K562 (cell line): Measurements from ENCODE around the gene TNP1. TPM values are rescaled to one million over a fixed set of nuclear protein-coding genes. Genes with fewer than 3 reads are reported as not detected.

Experiments
- ATAC-seq: fragments of 200-7000 bp; cut with Tn5 transposase; 3 replicates; pipeline ENCODE4 v1.9.1; 2020; ENCODE audit warnings: moderate library complexity
- BruUV-seq: library from RNA; stranded (reverse); fragments of 400-500 nt; replicated peaks from 2 replicates; lab custom pipeline; 2021; lab: Mats Ljungman, UMichigan
- CTCF ChIA-PET: fragments of 300-600 bp; formaldehyde crosslinking; extraction: SDS; loops from one replicate; lab custom pipeline; 2021; ENCODE audit warnings: low intra/inter-chr PET ratio; lab: Yijun Ruan, JAX
- POLR2A ChIA-PET: fragments of 300-600, 350-650 bp; sonication (Branson Sonifier 250); formaldehyde crosslinking; extraction: SDS; loops from one replicate; lab custom pipeline; 2021; ENCODE audit warnings: antibody characterized with exemption, inconsistent platforms; lab: Yijun Ruan, JAX
- DNase-seq, 4 experiments: peaks; one replicate each; pipeline versions ENCODE4 v3.0.0 to v3.0.0-alpha.2; 2011 to 2018; ENCODE audit warnings: low spot score in 3 of 4, mixed read lengths in 3 of 4; ENCODE audit errors: extremely low read depth in 1 of 4
- FAIRE-seq: peaks from 2 replicates; lab custom pipeline; 2011; peaks lifted over from hg19 to GRCh38; lab: Jason Lieb, UNC
- H2AFZ ChIP-seq: 2 replicates; pipeline ENCODE4 v1.6.0; 2011; ENCODE audit warnings: low read depth, low read length, control low read depth, inconsistent platforms
- H3K27ac ChIP-seq: fragments of 200-600 bp; 3 replicates; pipeline ENCODE4 v1.8.0; 2011; ENCODE audit warnings: low read depth, mild to moderate bottlenecking, control low read depth, inconsistent platforms, low read length, moderate library complexity, mixed read lengths; ENCODE audit errors: extremely low read depth
- H3K27me3 ChIP-seq, 2 experiments: fragments of 300-600 bp in 1 of 2; 2 replicates in 1 of 2; 3 replicates in 1 of 2; pipeline versions ENCODE4 v1.6.0 to v1.8.0; 2011; ENCODE audit warnings: inconsistent platforms in 2 of 2, low read length in 2 of 2, mild to moderate bottlenecking in 1 of 2, mixed read lengths in 1 of 2, moderate library complexity in 1 of 2; ENCODE audit not compliant: control insufficient read depth in 2 of 2, insufficient read depth in 2 of 2
- H3K36me3 ChIP-seq: fragments of 300-600 bp; 3 replicates; pipeline ENCODE4 v1.8.0; 2011; ENCODE audit warnings: mild to moderate bottlenecking, low read length, inconsistent platforms; ENCODE audit not compliant: control insufficient read depth, insufficient read depth
- H3K4me1 ChIP-seq, 2 experiments: fragments of 200-600 bp in 1 of 2; replicated peaks in 1 of 2; 2 replicates in 1 of 2; 3 replicates in 1 of 2; pipeline versions ENCODE4 v1.5.1 to v1.8.0; 2011; ENCODE audit warnings: inconsistent platforms in 2 of 2, low read length in 2 of 2, mild to moderate bottlenecking in 1 of 2, mixed read lengths in 1 of 2, moderate library complexity in 1 of 2; ENCODE audit not compliant: control insufficient read depth in 2 of 2, insufficient read depth in 2 of 2
- H3K4me2 ChIP-seq: 2 replicates; pipeline ENCODE4 v1.6.1; 2011; ENCODE audit warnings: low read length, control low read depth, inconsistent platforms, mixed read lengths; ENCODE audit not compliant: insufficient read depth
- H3K4me3 ChIP-seq: fragments of 200-600 bp; sonication (generic), shearing (Covaris generic); 2 replicates; pipeline ENCODE4 v1.5.1; 2016; ENCODE audit warnings: control low read depth, inconsistent platforms
- H3K79me2 ChIP-seq: fragments of 200-600 bp; 3 replicates; pipeline ENCODE4 v1.8.0; 2011; ENCODE audit warnings: low read length, inconsistent platforms; ENCODE audit not compliant: control insufficient read depth, insufficient read depth
- H3K9ac ChIP-seq, 2 experiments: 2 replicates each; pipeline versions ENCODE4 v1.6.0 to v1.6.1; 2011; ENCODE audit warnings: low read depth in 2 of 2, low read length in 2 of 2, control low read depth in 1 of 2, inconsistent platforms in 1 of 2, mild to moderate bottlenecking in 1 of 2, mixed read lengths in 1 of 2; ENCODE audit not compliant: insufficient read depth in 1 of 2
- H3K9me1 ChIP-seq: one replicate; pipeline ENCODE4 v1.6.0; 2011; ENCODE audit warnings: inconsistent platforms, mild to moderate bottlenecking, low read length, moderate library complexity; ENCODE audit not compliant: control insufficient read depth, insufficient read depth
- H3K9me3 ChIP-seq: replicated peaks from 2 replicates; pipeline ENCODE4 v1.5.1; 2011; ENCODE audit warnings: low read depth, low read length, inconsistent platforms; ENCODE audit not compliant: control insufficient read depth, insufficient read depth
- H4K20me1 ChIP-seq: replicated peaks from 2 replicates; pipeline ENCODE4 v1.6.1; 2011; ENCODE audit warnings: low read length, inconsistent platforms, mixed read lengths; ENCODE audit not compliant: control insufficient read depth, insufficient read depth
- CBFA2T2 ChIP-seq: fragments of 450-650 bp; conservative IDR thresholded peaks from 2 replicates; pipeline ENCODE4 v1.6.1; 2017; ENCODE audit warnings: mild to moderate bottlenecking
- KDM1A ChIP-seq, 2 experiments: fragments of 450-650 bp; IDR thresholded peaks; 2 replicates each; pipeline ENCODE4 v1.6.1; 2016; ENCODE audit warnings: mild to moderate bottlenecking in 2 of 2
- MXI1 ChIP-seq: IDR thresholded peaks from 2 replicates; pipeline ENCODE4 v1.6.1; 2011; ENCODE audit warnings: low read depth, mild to moderate bottlenecking, improper control_type of control experiment, low read length
- PHF8 ChIP-seq: fragments of 200-600 bp; sonication (generic); IDR thresholded peaks from 2 replicates; pipeline ENCODE4 v1.6.1; 2012; ENCODE audit warnings: mixed run types, mild to moderate bottlenecking, inconsistent platforms, low read length, moderate library complexity, borderline replicate concordance
- RBM25 ChIP-seq: fragments of 200-400 bp; formaldehyde crosslinking; IDR thresholded peaks from 2 replicates; pipeline ENCODE4 v1.6.1; 2018; ENCODE audit warnings: low read length, low read depth, moderate library complexity; ENCODE audit not compliant: severe bottlenecking
- SLC30A9 ChIP-seq: fragments of 250-450 bp; sonication (Bioruptor Pico); IDR thresholded peaks from 2 replicates; pipeline ENCODE4 v1.8.0; 2022; ENCODE audit warnings: mild to moderate bottlenecking, moderate library complexity
- SNRNP70 ChIP-seq: fragments of 200-400 bp; formaldehyde crosslinking; optimal IDR thresholded peaks from 2 replicates; pipeline ENCODE3; 2017; ENCODE audit warnings: low read depth, low read length
- TAF15 ChIP-seq: fragments of 200-400 bp; formaldehyde crosslinking; IDR thresholded peaks from 2 replicates; pipeline ENCODE4 v1.6.1; 2017; ENCODE audit warnings: mild to moderate bottlenecking, low read depth, low read length, moderate library complexity
- ZNF311 ChIP-seq: fragments of 250-450 bp; sonication (Bioruptor Pico); IDR thresholded peaks from 2 replicates; pipeline ENCODE4 v1.4.0; 2020; ENCODE audit warnings: mild to moderate bottlenecking, moderate library complexity
- ZNF431 ChIP-seq: sonication (generic); formaldehyde crosslinking; IDR thresholded peaks from 2 replicates; pipeline ENCODE4 v1.8.0; 2022; ENCODE audit warnings: mild to moderate bottlenecking, missing genetic modification reagents
- WGBS: fragments of 100-300 bp; shearing (Covaris generic); methylation state at CpG from one replicate; pipeline ENCODE4 v1.1.6; 2016; ENCODE audit warnings: low coverage, mixed read lengths; ENCODE audit not compliant: insufficient coverage; ENCODE audit errors: missing lambda C conversion rate; 5-methylcytosine and 5-hydroxymethylcytosine counted together
- in situ Hi-C: fragments of 300-500 bp; cut with MboI; formaldehyde crosslinking; loops from 4 replicates; pipeline ENCODE4 v1.15.0; 2018; ENCODE audit warnings: inconsistent platforms, mixed read lengths
- intact Hi-C: fragments of 100-400 bp; cut with micrococcal nuclease; formaldehyde crosslinking; loops from 2 replicates; pipeline ENCODE4 v1.14.2; 2022
- polyA plus RNA-seq, 8 experiments: library from polyadenylated mRNA; depleted of rRNA in 4 of 8; stranded (reverse) in 5 of 8; unstranded in 3 of 8; fragments of >200 nt; fragmentation: Nextera tagmentation in 2 of 8; fragmentation: Illumina TruSeq in 1 of 8; extraction: Ambion mirVana in 2 of 8; extraction: Trizol in 1 of 8; gene quantifications; 2 replicates each; pipeline versions ENCODE4 v1.2.1 to v1.2.3, GENCODE V29; 2011 to 2014; ENCODE audit warnings: inconsistent platforms in 1 of 8, missing spikeins in 1 of 8
- total RNA-seq, 7 experiments: library from RNA; depleted of rRNA in 6 of 7; stranded (reverse); fragments of >200 nt in 6 of 7; fragmentation: Illumina TruSeq in 2 of 7; extraction: Trizol in 2 of 7; gene quantifications; 2 replicates each; pipeline versions ENCODE4 v1.2.1 to v1.2.3, GENCODE V29; 2011 to 2021; ENCODE audit warnings: low replicate concordance in 1 of 7
- TF ChIP-seq, protein P1 (sequence below): fragments of 450-650 bp; IDR thresholded peaks from 2 replicates; pipeline ENCODE4 v1.6.1; 2017; ENCODE audit warnings: antibody characterized with exemption, mild to moderate bottlenecking
- TF ChIP-seq, protein P2 (sequence below), 2 experiments: fragments of 450-650 bp; IDR thresholded peaks; 2 replicates each; pipeline ENCODE4 v1.6.1; 2018; ENCODE audit warnings: mild to moderate bottlenecking in 2 of 2, low read depth in 1 of 2; ENCODE audit not compliant: partially characterized antibody in 2 of 2

TNP1 gene
- total and polyA plus RNA-seq, 9 of the 15 experiments (the other 6 are each of a cell fraction or from before 2014, with no cell fraction given): not detected

DNA sequence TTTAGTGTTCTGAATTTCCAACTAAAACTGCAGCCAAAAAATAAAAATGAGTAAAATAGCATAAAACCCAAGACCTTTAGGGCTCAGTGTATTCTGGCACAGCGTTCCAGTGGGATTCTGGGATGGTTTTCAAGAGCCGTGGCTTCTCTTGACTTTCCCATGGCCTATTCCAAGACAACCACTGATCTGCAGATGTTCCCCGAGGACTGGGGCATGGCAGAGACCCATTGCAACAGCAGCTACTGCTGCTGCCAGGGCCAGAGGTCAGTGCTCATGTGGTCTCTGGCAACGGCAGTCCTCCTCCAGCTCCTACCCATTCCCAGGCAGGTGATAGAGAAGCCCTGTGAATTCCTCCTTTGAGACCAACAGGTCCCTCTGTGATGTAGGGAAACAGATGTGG, 26.8 kb downstream of the TNP1 start:
- H3K27me3 ChIP-seq: peaks cover 2 to 20% of the 10 kb centered on the region in 2 experiments; a peak in 3 of 5 replicates
- no peaks in the 10 kb centered on the region for H3K4me1 ChIP-seq
- in situ Hi-C loops: no loop called here
- no peaks in the 10 kb centered on the region for H3K9me3 ChIP-seq
- no peaks in the 10 kb centered on the region for H4K20me1 ChIP-seq
- no peaks in the 10 kb centered on the region for H3K36me3 ChIP-seq
- H3K27ac ChIP-seq: no peak overlapping the region
- FAIRE-seq: no peak
- no peak overlapping the region for H3K9ac ChIP-seq
- CTCF ChIA-PET: no interaction called here
- WGBS: 0% methylated on average over 3 of the region's 4 CpGs
- H2AFZ ChIP-seq: no peak overlapping the region
- ATAC-seq: no peak
- BruUV-seq: no TSS peak
- no peak for DNase-seq
- POLR2A ChIA-PET: no interaction called here
- no peak overlapping the region for H3K4me2 ChIP-seq
- no peaks in the 10 kb centered on the region for H3K9me1 ChIP-seq
- intact Hi-C loops: no loop called here
- no peaks in the 10 kb centered on the region for H3K79me2 ChIP-seq
- H3K4me3 ChIP-seq: no peak overlapping the region
- TF ChIP-seq MXI1: no peak
- no peak for TF ChIP-seq SLC30A9 (CRISPR knock-in tag)
- TF ChIP-seq SNRNP70: no peak
- no peak for TF ChIP-seq RBM25
- no peak for TF ChIP-seq KDM1A (IDR thresholded peaks at IDR 0.05)
- TF ChIP-seq CBFA2T2: no peak
- TF ChIP-seq TAF15: no peak
- TF ChIP-seq, protein P1, sequence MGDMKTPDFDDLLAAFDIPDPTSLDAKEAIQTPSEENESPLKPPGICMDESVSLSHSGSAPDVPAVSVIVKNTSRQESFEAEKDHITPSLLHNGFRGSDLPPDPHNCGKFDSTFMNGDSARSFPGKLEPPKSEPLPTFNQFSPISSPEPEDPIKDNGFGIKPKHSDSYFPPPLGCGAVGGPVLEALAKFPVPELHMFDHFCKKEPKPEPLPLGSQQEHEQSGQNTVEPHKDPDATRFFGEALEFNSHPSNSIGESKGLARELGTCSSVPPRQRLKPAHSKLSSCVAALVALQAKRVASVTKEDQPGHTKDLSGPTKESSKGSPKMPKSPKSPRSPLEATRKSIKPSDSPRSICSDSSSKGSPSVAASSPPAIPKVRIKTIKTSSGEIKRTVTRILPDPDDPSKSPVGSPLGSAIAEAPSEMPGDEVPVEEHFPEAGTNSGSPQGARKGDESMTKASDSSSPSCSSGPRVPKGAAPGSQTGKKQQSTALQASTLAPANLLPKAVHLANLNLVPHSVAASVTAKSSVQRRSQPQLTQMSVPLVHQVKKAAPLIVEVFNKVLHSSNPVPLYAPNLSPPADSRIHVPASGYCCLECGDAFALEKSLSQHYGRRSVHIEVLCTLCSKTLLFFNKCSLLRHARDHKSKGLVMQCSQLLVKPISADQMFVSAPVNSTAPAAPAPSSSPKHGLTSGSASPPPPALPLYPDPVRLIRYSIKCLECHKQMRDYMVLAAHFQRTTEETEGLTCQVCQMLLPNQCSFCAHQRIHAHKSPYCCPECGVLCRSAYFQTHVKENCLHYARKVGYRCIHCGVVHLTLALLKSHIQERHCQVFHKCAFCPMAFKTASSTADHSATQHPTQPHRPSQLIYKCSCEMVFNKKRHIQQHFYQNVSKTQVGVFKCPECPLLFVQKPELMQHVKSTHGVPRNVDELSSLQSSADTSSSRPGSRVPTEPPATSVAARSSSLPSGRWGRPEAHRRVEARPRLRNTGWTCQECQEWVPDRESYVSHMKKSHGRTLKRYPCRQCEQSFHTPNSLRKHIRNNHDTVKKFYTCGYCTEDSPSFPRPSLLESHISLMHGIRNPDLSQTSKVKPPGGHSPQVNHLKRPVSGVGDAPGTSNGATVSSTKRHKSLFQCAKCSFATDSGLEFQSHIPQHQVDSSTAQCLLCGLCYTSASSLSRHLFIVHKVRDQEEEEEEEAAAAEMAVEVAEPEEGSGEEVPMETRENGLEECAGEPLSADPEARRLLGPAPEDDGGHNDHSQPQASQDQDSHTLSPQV: no peak
- TF ChIP-seq, protein P2, sequence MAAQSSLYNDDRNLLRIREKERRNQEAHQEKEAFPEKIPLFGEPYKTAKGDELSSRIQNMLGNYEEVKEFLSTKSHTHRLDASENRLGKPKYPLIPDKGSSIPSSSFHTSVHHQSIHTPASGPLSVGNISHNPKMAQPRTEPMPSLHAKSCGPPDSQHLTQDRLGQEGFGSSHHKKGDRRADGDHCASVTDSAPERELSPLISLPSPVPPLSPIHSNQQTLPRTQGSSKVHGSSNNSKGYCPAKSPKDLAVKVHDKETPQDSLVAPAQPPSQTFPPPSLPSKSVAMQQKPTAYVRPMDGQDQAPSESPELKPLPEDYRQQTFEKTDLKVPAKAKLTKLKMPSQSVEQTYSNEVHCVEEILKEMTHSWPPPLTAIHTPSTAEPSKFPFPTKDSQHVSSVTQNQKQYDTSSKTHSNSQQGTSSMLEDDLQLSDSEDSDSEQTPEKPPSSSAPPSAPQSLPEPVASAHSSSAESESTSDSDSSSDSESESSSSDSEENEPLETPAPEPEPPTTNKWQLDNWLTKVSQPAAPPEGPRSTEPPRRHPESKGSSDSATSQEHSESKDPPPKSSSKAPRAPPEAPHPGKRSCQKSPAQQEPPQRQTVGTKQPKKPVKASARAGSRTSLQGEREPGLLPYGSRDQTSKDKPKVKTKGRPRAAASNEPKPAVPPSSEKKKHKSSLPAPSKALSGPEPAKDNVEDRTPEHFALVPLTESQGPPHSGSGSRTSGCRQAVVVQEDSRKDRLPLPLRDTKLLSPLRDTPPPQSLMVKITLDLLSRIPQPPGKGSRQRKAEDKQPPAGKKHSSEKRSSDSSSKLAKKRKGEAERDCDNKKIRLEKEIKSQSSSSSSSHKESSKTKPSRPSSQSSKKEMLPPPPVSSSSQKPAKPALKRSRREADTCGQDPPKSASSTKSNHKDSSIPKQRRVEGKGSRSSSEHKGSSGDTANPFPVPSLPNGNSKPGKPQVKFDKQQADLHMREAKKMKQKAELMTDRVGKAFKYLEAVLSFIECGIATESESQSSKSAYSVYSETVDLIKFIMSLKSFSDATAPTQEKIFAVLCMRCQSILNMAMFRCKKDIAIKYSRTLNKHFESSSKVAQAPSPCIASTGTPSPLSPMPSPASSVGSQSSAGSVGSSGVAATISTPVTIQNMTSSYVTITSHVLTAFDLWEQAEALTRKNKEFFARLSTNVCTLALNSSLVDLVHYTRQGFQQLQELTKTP (IDR thresholded peaks at IDR 0.05; ENCODE audit: low read depth in 1 of 2, partially characterized antibody in 2 of 2): no peak
- TF ChIP-seq PHF8: no peak
- no peak for TF ChIP-seq ZNF431 (CRISPR knock-in tag)
- TF ChIP-seq ZNF311 (CRISPR knock-in tag): no peak
